Measurements from ENCODE around the gene DIPK2B.

The DIPK2B gene

GRCh38 chrX:45157647-45158046, 43.0 kb downstream of the DIPK2B start:
- DNase-seq (ENCODE audit: low read depth in 2 of 2) = no peak

- DNase-seq (ENCODE audit: low read depth in 2 of 2) = no peak
These were observed 46.2 kb downstream of the DIPK2B start for GRCh38 chrX:45154462-45154861.

- DNase-seq (ENCODE audit: low read depth in 2 of 2) = no peak
These were observed 46.7 kb downstream of the DIPK2B start for GRCh38 chrX:45154033-45154360.

Data from stimulated activated CD8-positive, alpha-beta memory T cell treated with anti-CD3 and anti-CD28 coated beads, Interleukin-15, amount 100 ng/mL, for 4 hours (primary cell).